Osteoblast (primary cell): ENCODE data around the gene KLLN. TPM values are rescaled to one million over a fixed set of nuclear protein-coding genes. Genes with fewer than 3 reads are reported as not detected.
A peak's percentile ranks its signal among the peaks of the same experiment; 100 is the strongest.
"Not testable (repeated sequence)": the region's sequence is repeated elsewhere in the genome, so short reads cannot be mapped to it uniquely, and the experiment has no call there.

Experiments used
- DNase-seq: peaks from one replicate; pipeline ENCODE4 v3.0.0; 2011; ENCODE audit warnings: low spot score, mixed read lengths; ENCODE audit not compliant: insufficient read length; ENCODE audit errors: missing footprints
- H2AFZ ChIP-seq: 2 replicates; pipeline ENCODE4 v1.6.0; 2011; ENCODE audit warnings: mild to moderate bottlenecking, low read length
- H3K27ac ChIP-seq: 2 replicates; pipeline ENCODE4 v1.5.1; 2011; ENCODE audit warnings: mild to moderate bottlenecking, low read depth, low read length, moderate library complexity
- H3K27me3 ChIP-seq: 2 replicates; pipeline ENCODE4 v1.6.0; 2012; ENCODE audit warnings: mild to moderate bottlenecking, control low read depth, inconsistent platforms, low read length, moderate library complexity; ENCODE audit not compliant: insufficient read depth
- H3K36me3 ChIP-seq: 2 replicates; pipeline ENCODE4 v1.5.1; 2011; ENCODE audit warnings: mild to moderate bottlenecking, low read length, control low read depth, moderate library complexity; ENCODE audit not compliant: insufficient read depth
- H3K4me1 ChIP-seq: 2 replicates; pipeline ENCODE4 v1.5.1; 2011; ENCODE audit warnings: mild to moderate bottlenecking, low read length, control low read depth, moderate library complexity; ENCODE audit not compliant: insufficient read depth
- H3K4me2 ChIP-seq: 2 replicates; pipeline ENCODE4 v1.6.0; 2011; ENCODE audit warnings: mild to moderate bottlenecking, low read length; ENCODE audit not compliant: insufficient read depth
- H3K4me3 ChIP-seq: fragments of 200-600 bp; sonication (generic); 3 replicates; pipeline ENCODE4 v1.5.1; 2012; ENCODE audit warnings: mild to moderate bottlenecking, low read length, inconsistent platforms; ENCODE audit not compliant: insufficient read depth
- H3K79me2 ChIP-seq: 2 replicates; pipeline ENCODE4 v1.6.0; 2012; ENCODE audit warnings: mild to moderate bottlenecking, low read length, control low read depth, inconsistent platforms; ENCODE audit not compliant: insufficient read depth
- H3K9me3 ChIP-seq: 2 replicates; pipeline ENCODE4 v1.5.1; 2011; ENCODE audit warnings: low read depth, low read length, control low read depth
- H4K20me1 ChIP-seq: 2 replicates; pipeline ENCODE4 v1.6.0; 2012; ENCODE audit warnings: mild to moderate bottlenecking, low read length, control low read depth; ENCODE audit not compliant: insufficient read depth
- total RNA-seq: library from RNA; depleted of rRNA; stranded (reverse); fragments of >200 nt; gene quantifications from 2 replicates; pipeline ENCODE4 v1.2.3, GENCODE V29; 2012
- TF ChIP-seq, protein P1 (sequence below): IDR thresholded peaks from 2 replicates; pipeline ENCODE4 v1.5.1; 2011; ENCODE audit warnings: mild to moderate bottlenecking, low read depth, low read length, moderate library complexity; ENCODE audit errors: extremely low read depth

KLLN gene
- total RNA-seq, 1 donor: 0.72 TPM

DNA sequence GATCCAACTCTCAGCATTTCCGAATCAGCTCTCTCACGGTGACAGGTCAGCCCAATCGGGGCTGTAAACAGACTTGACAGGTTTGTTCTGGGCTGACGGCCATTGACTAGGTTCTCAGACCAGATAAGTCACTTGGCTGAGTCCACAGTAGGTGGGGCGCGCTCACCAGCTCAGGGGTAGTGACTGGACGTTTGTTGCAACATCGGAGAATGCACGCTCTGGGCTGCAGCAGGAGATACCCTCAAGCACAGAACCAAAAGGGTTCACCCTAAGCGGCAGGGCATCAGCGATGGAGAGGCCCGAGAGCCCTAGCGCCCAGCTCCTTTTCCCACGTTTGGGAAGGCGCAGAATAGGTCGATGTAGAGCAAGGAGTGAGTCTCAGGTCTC, 1.8 kb downstream of the KLLN start:
- Histone ChIP-seq H3K36me3 (no peaks in the 10 kb centered on the region), H2AFZ (peak overlapping the region; percentile 85), H3K4me1 (peaks cover 9% of the 10 kb centered on the region), H3K4me3 (peak overlapping the region; percentile 96), H3K27ac (peak overlapping the region; percentile 87), H3K79me2 (peaks cover 26% of the 10 kb centered on the region), H3K27me3 (no peaks in the 10 kb centered on the region), H3K4me2 (peak overlapping the region; percentile 92), H4K20me1 (peaks cover 23% of the 10 kb centered on the region), H3K9me3 (no peaks in the 10 kb centered on the region)
- DNase-seq: peak; percentile 87
- TF ChIP-seq, protein P1, sequence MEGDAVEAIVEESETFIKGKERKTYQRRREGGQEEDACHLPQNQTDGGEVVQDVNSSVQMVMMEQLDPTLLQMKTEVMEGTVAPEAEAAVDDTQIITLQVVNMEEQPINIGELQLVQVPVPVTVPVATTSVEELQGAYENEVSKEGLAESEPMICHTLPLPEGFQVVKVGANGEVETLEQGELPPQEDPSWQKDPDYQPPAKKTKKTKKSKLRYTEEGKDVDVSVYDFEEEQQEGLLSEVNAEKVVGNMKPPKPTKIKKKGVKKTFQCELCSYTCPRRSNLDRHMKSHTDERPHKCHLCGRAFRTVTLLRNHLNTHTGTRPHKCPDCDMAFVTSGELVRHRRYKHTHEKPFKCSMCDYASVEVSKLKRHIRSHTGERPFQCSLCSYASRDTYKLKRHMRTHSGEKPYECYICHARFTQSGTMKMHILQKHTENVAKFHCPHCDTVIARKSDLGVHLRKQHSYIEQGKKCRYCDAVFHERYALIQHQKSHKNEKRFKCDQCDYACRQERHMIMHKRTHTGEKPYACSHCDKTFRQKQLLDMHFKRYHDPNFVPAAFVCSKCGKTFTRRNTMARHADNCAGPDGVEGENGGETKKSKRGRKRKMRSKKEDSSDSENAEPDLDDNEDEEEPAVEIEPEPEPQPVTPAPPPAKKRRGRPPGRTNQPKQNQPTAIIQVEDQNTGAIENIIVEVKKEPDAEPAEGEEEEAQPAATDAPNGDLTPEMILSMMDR: peak; percentile 23

DNA sequence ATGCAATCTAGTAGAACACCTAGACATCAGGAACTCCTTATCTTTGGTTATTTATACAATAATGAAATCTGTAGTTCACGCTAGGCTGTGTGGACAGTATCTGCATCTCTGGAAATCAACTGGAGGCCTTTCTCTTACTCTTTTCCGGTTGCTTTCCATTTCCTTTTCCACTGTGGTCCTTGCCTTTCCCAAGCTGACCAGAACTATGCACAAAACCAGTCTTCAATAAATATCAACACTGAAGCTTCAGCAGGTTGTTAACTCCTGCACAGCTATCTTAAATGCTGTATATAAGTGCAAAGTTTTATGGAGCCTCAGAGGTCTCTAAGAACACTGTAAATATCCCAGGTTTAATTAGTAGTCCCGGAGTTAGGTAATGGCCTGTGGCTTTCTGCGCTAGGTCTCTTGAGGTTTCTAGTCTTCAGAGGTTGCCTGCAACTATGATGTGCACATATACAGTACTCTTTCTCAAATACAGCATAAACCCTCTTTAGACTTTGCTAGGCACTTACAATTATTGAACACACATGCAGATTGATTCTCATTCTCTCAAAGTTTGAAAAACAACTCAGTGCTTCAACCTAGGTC, 2.4 kb downstream of the KLLN start:
- Histone ChIP-seq H3K27ac (no peak overlapping the region), H2AFZ (no peak overlapping the region), H3K4me3 (peak overlapping the region; percentile 96), H3K36me3 (no peaks in the 10 kb centered on the region), H3K27me3 (no peaks in the 10 kb centered on the region), H3K79me2 (peaks cover 19% of the 10 kb centered on the region), H4K20me1 (peaks cover 17% of the 10 kb centered on the region), H3K4me2 (peak overlapping the region; percentile 92), H3K4me1 (peaks cover 9% of the 10 kb centered on the region), H3K9me3 (no peaks in the 10 kb centered on the region)
- TF ChIP-seq, protein P1: no peak
- peak; percentile 81 for DNase-seq

DNA sequence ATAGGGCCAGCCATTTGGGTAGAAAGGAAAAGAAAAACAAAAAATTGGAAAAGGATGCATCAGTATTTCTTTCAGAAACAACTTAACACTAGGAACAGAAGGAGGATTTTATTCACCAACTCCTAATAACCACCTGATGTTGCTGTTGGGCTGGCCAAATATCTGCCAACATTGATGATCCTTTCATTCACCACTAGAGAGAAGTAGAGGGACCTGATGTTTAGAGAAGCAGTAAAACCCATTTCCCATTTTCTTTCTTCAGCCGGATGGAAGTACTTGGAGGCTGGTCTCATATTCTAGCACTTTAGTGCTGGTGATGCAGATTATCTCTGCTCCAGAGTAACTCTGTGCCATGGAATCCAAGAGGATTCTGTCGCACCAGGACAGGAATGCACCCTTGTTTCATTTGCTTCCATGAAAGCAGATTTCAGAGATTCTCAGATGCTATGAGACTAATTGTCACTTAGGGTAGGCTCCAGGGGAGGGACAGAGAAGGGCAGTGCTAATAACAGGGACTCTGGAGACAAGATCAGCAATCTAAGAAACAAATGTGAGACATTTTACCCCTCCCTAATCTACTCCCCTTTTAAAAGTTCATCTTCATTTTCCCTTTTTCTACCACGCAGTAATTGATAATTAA, 3.1 kb downstream of the KLLN start:
- H3K79me2 ChIP-seq: peaks cover 13% of the 10 kb centered on the region
- peak; percentile 65 for DNase-seq

DNA sequence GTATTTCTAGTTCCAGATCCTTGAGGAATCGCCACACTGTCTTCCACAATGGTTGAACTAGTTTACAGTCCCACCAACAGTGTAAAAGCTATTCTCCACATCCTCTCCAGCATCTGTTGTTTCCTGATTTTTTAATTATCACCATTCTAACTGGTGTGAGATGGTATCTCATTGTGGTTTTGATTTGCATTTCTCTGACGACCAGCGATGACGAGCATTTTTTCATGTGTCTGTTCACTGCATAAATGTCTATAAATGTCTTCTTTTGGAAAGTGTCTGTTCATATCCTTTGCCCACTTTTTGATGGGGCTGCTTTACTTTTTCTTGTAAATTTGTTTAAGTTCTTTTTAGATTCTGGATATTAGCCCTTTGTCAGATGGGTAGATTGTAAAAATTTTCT, 7.7 kb downstream of the KLLN start:
- not testable (repeated sequence) for H3K79me2 ChIP-seq

More for the DNA sequence above, 3.1 kb downstream of the KLLN start:
- H3K36me3 ChIP-seq: no peaks in the 10 kb centered on the region
- peaks cover 9% of the 10 kb centered on the region for H3K4me1 ChIP-seq
- peaks cover 11% of the 10 kb centered on the region for H4K20me1 ChIP-seq
- peak overlapping the region; percentile 69 for H2AFZ ChIP-seq
- H3K27me3 ChIP-seq: no peaks in the 10 kb centered on the region
- H3K27ac ChIP-seq: no peak overlapping the region
- no peak overlapping the region for H3K4me2 ChIP-seq
- H3K9me3 ChIP-seq: no peaks in the 10 kb centered on the region
- TF ChIP-seq, protein P1: peak; percentile 71
- no peak overlapping the region for H3K4me3 ChIP-seq

DNA sequence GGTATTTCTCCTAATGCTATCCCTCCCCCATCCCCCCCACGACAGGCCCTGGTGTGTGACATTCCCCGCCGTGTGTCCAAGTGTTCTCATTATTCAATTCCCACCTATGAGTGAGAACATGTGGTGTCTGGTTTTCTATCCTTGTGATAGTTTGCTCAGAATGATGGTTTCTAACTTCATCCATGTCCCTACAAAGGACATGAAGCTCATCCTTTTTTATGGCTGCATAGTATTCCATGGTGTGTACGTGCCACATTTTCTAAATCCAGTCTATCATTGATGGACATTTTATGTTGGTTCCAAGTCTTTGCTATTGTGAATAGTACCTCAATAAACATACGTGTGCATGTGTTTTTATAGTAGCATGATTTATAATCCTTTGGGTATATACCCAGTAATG, 8.1 kb downstream of the KLLN start:
- H3K36me3 ChIP-seq, H3K9me3 ChIP-seq, H4K20me1 ChIP-seq, H3K4me2 ChIP-seq, H3K27me3 ChIP-seq, H3K4me1 ChIP-seq, H3K4me3 ChIP-seq, H2AFZ ChIP-seq, H3K27ac ChIP-seq, H3K79me2 ChIP-seq, DNase-seq: not testable (repeated sequence)

More for the DNA sequence above, 7.7 kb downstream of the KLLN start:
- not testable (repeated sequence) for H3K27me3 ChIP-seq, H3K36me3 ChIP-seq, H3K4me2 ChIP-seq, H2AFZ ChIP-seq, H3K27ac ChIP-seq, H3K4me1 ChIP-seq, DNase-seq, H4K20me1 ChIP-seq, H3K9me3 ChIP-seq, H3K4me3 ChIP-seq
